Gastrocnemius medialis (tissue), 4 donors: Measurements from ENCODE around the gene MYL3. TPM values are rescaled to one million over a fixed set of nuclear protein-coding genes. Genes with fewer than 3 reads are reported as not detected.

Experiments
- ATAC-seq, 2 donors: fragments of 150-250 bp; one replicate each; pipeline ENCODE4 v1.9.1; 2016
- DNase-seq, 2 donors: peaks; one replicate each; pipeline ENCODE4 v3.0.0-alpha.2; 2019
- H3K27ac ChIP-seq, 4 donors: fragments of 200-600 bp; sonication (generic); 1 replicate in 1 of 4; 2 replicates in 3 of 4; pipeline ENCODE4 v1.5.1; 2016 to 2018; ENCODE audit warnings: mild to moderate bottlenecking in 2 of 4, moderate library complexity in 1 of 4
- H3K27me3 ChIP-seq, 3 donors: fragments of 200-600 bp; sonication (generic) in 2 of 3; 1 replicate in 1 of 3; 2 replicates in 2 of 3; pipeline versions ENCODE4 v1.5.1 to v1.6.0; 2016 to 2019; ENCODE audit warnings: mild to moderate bottlenecking in 1 of 3, moderate library complexity in 1 of 3
- H3K36me3 ChIP-seq, 2 donors: fragments of 200-600 bp; sonication (generic) in 1 of 2; one replicate each; pipeline ENCODE4 v1.5.1; 2017 to 2018
- H3K4me1 ChIP-seq, 2 donors: fragments of 200-600 bp; sonication (generic) in 1 of 2; one replicate each; pipeline ENCODE4 v1.5.1; 2016 to 2017; ENCODE audit warnings: mild to moderate bottlenecking in 2 of 2
- H3K4me3 ChIP-seq, 4 donors: fragments of 200-600 bp; sonication (generic) in 3 of 4; 1 replicate in 1 of 4; 2 replicates in 3 of 4; pipeline ENCODE4 v1.5.1; 2016 to 2019; ENCODE audit warnings: mild to moderate bottlenecking in 2 of 4
- H3K9me3 ChIP-seq, 3 donors: fragments of 200-600 bp; sonication (generic) in 2 of 3; 1 replicate in 1 of 3; 2 replicates in 2 of 3; pipeline ENCODE4 v1.5.1; 2016 to 2019
- CTCF ChIP-seq, 5 experiments: fragments of 450-650 bp in 3 of 5; fragments of 200-600 bp in 2 of 5; sonication (generic) in 2 of 5; IDR thresholded peaks in 4 of 5; conservative IDR thresholded peaks in 1 of 5; 1 replicate in 4 of 5; 2 replicates in 1 of 5; pipeline ENCODE4 v1.5.1; 2016 to 2019; ENCODE audit warnings: antibody characterized with exemption in 5 of 5, mild to moderate bottlenecking in 3 of 5, moderate library complexity in 3 of 5
- POLR2A ChIP-seq, 2 donors: fragments of 450-650 bp; IDR thresholded peaks; one replicate each; pipeline ENCODE4 v1.6.1; 2017; ENCODE audit warnings: antibody characterized with exemption in 2 of 2, mild to moderate bottlenecking in 2 of 2, moderate library complexity in 2 of 2
- in situ Hi-C, 4 donors: fragments of 200-750 bp; cut with MboI; loops; one replicate each; pipeline versions ENCODE4 v1.15.0 to v1.8.0; 2017; ENCODE audit warnings: low sequenced_read_pairs in 4 of 4
- intact Hi-C: fragments of 100-400 bp; cut with DNase I; formaldehyde crosslinking; loops from one replicate; pipeline ENCODE4 v1.15.1; 2023; ENCODE audit warnings: low total_unique reads
- total RNA-seq, 4 donors: library from RNA; depleted of rRNA; stranded (reverse); fragments of >200 nt; gene quantifications; one replicate each; pipeline versions ENCODE4 v1.1.0 to v1.2.3, GENCODE V29; 2016

Gene MYL3
- total RNA-seq, 4 donors from 2014 or later = 42.5 to 544 (median 281) TPM

- ATAC-seq (no peak), DNase-seq (no peak)
- peaks cover 5 to 17% of the 10 kb centered on the region in 2 donors for H3K4me1 ChIP-seq
- intact Hi-C loops = no loop called here
- in situ Hi-C loops = no loop called here
- TF ChIP-seq CTCF (IDR thresholded peaks at IDR 0.05 in 4 of 5, conservative IDR thresholded peaks at IDR 0.05 in 1 of 5) (no peak), POLR2A (IDR thresholded peaks at IDR 0.05) (no peak)
- peak overlapping the region in 2 of 4 donors; percentile 1 to 22 for H3K27ac ChIP-seq
- H3K4me3 ChIP-seq = peak overlapping the region in 3 of 4 donors; percentile 57 to 66 (median 63)
- H3K27me3 ChIP-seq = peaks cover 7 to 34% (median 19%) of the 10 kb centered on the region in 3 donors
- no peaks in the 10 kb centered on the region for H3K36me3 ChIP-seq
- H3K9me3 ChIP-seq = no peaks in the 10 kb centered on the region
Observed at GRCh38 chr3:46883830-46884185, 20.6 kb upstream of the MYL3 start.

GRCh38 chr3:46883054-46883829 is 20.0 kb upstream of the MYL3 start:
- peaks cover 5 to 17% of the 10 kb centered on the region in 2 donors for H3K4me1 ChIP-seq
- peak; percentile 56 to 71 for ATAC-seq

GRCh38 chr3:46882377-46883053 is 19.3 kb upstream of the MYL3 start:
- Histone ChIP-seq H3K36me3 (no peaks in the 10 kb centered on the region), H3K9me3 (no peaks in the 10 kb centered on the region), H3K4me1 (peaks cover 5 to 17% of the 10 kb centered on the region in 2 donors), H3K27me3 (peaks cover 7 to 34% (median 19%) of the 10 kb centered on the region in 3 donors), H3K4me3 (peak overlapping the region; percentile 57 to 66 (median 62)), H3K27ac (peak overlapping the region; percentile 63 to 73 (median 71))
- DNase-seq = no peak
- in situ Hi-C loops = no loop called here
- intact Hi-C loops = no loop called here
- TF ChIP-seq POLR2A (IDR thresholded peaks at IDR 0.05) = no peak
- TF ChIP-seq CTCF (IDR thresholded peaks at IDR 0.05 in 4 of 5, conservative IDR thresholded peaks at IDR 0.05 in 1 of 5) = no peak
- peak; percentile 32 to 58 for ATAC-seq

More at GRCh38 chr3:46883054-46883829, 20.0 kb upstream of the MYL3 start:
- TF ChIP-seq CTCF (IDR thresholded peaks at IDR 0.05 in 4 of 5, conservative IDR thresholded peaks at IDR 0.05 in 1 of 5) = no peak
- TF ChIP-seq POLR2A (IDR thresholded peaks at IDR 0.05) = no peak
- intact Hi-C loops = no loop called here
- in situ Hi-C loops = no loop called here
- peak overlapping the region; percentile 63 to 73 (median 71) for H3K27ac ChIP-seq
- no peaks in the 10 kb centered on the region for H3K36me3 ChIP-seq
- H3K4me3 ChIP-seq = peak overlapping the region; percentile 57 to 66 (median 62)
- no peak for DNase-seq
- peaks cover 7 to 34% (median 19%) of the 10 kb centered on the region in 3 donors for H3K27me3 ChIP-seq
- H3K9me3 ChIP-seq = no peaks in the 10 kb centered on the region

GRCh38 chr3:46881596-46882376 is 18.5 kb upstream of the MYL3 start:
- ATAC-seq (peak in 1 of 2 donors; percentile 36), DNase-seq (no peak)
- no peak for TF ChIP-seq POLR2A (IDR thresholded peaks at IDR 0.05)
- no peak for TF ChIP-seq CTCF (IDR thresholded peaks at IDR 0.05 in 4 of 5, conservative IDR thresholded peaks at IDR 0.05 in 1 of 5)
- H3K4me3 ChIP-seq = peak overlapping the region; percentile 57 to 66 (median 62)
- peaks cover 7 to 34% (median 19%) of the 10 kb centered on the region in 3 donors for H3K27me3 ChIP-seq
- peaks cover 5 to 17% of the 10 kb centered on the region in 2 donors for H3K4me1 ChIP-seq
- no peaks in the 10 kb centered on the region for H3K9me3 ChIP-seq
- in situ Hi-C loops (no loop called here), intact Hi-C loops (no loop called here)
- no peaks in the 10 kb centered on the region for H3K36me3 ChIP-seq
- peak overlapping the region; percentile 63 to 73 (median 71) for H3K27ac ChIP-seq
